A549 (cell line): Measurements from ENCODE around the gene TNS1.

Experiments
- POLR2A ChIP-seq: IDR thresholded peaks from 2 replicates; pipeline ENCODE4 v1.6.1; 2012; ENCODE audit warnings: mild to moderate bottlenecking, low read length
- TF ChIP-seq, protein P1 (sequence below): fragments of >200 bp; sonication (Bioruptor Twin); formaldehyde crosslinking; IDR thresholded peaks from 3 replicates; pipeline ENCODE4 v1.5.1; 2016

DNA sequence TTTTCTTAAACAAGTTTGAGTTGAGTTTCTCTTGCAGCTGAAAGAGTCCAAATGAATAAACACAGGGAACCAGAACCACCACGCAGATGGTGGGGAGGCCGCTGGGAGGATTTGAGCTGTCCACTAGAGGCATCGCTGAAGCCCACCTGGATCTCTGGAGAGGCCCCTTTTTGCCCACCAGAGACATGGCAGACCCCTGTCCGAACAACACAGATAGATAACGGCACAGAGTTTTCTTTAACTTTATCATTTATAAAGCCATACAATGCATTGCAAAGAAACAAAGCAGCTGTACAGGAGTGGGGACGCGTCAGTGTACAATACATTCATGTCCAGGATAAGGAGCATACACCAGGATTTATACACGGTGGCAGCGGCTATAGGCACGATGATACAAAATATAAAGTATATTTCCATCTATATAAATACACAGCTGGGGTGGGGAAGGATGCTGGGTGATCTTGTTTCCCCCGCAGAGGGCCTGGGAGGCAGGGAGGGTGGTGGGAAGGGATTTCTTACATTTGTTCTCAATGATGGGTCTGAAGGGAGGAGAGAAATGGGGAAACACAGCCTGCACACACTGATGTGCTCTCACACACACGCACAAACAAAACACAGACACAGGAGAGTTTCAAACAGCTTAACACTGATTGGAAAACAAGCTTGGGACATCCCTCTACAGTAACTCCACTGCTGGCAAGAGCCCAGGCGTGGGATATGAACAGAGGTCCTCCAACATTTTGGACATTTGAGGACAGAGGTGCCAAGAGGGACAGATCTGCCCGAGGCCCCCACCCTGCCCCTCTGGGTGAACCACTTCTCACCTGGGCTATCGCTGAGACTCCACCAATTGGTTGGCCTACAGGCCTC is 203.0 kb downstream of the TNS1 start:
- no peak for TF ChIP-seq POLR2A
- TF ChIP-seq, protein P1, sequence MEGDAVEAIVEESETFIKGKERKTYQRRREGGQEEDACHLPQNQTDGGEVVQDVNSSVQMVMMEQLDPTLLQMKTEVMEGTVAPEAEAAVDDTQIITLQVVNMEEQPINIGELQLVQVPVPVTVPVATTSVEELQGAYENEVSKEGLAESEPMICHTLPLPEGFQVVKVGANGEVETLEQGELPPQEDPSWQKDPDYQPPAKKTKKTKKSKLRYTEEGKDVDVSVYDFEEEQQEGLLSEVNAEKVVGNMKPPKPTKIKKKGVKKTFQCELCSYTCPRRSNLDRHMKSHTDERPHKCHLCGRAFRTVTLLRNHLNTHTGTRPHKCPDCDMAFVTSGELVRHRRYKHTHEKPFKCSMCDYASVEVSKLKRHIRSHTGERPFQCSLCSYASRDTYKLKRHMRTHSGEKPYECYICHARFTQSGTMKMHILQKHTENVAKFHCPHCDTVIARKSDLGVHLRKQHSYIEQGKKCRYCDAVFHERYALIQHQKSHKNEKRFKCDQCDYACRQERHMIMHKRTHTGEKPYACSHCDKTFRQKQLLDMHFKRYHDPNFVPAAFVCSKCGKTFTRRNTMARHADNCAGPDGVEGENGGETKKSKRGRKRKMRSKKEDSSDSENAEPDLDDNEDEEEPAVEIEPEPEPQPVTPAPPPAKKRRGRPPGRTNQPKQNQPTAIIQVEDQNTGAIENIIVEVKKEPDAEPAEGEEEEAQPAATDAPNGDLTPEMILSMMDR: no peak
